ENCODE measurements around the gene RASGRP2.

Gene RASGRP2

GRCh38 chr11:64778223-64778472 lies 34.2 kb upstream of the RASGRP2 start:
- DNase-seq (ENCODE audit: low read depth), result no peak
- in situ Hi-C loops (cut with HindIII; ENCODE audit: low sequenced_read_pairs), result loop anchor here (10.0 kb wide), 1 partner anchor 63 kb away; no protein-coding TSS in a partner anchor

GRCh38 chr11:64777449-64778222 lies 33.7 kb upstream of the RASGRP2 start:
- H3K4me3 ChIP-seq (ENCODE audit: low read depth, low read length), result peak overlapping the region; percentile 64
- no peak for TF ChIP-seq CTCF (IDR thresholded peaks at IDR 0.05; ENCODE audit: low read depth, low read length, missing control alignments)
- peak; percentile 66 for DNase-seq (ENCODE audit: low read depth)
- in situ Hi-C loops (cut with HindIII; ENCODE audit: low sequenced_read_pairs), result loop anchor here (10.0 kb wide), 1 partner anchor 63 kb away; no protein-coding TSS in a partner anchor

More at GRCh38 chr11:64778223-64778472, 34.2 kb upstream of the RASGRP2 start:
- peak overlapping the region; percentile 64 for H3K4me3 ChIP-seq (ENCODE audit: low read depth, low read length)
- no peak for TF ChIP-seq CTCF (IDR thresholded peaks at IDR 0.05; ENCODE audit: low read depth, low read length, missing control alignments)

GRCh38 chr11:64776875-64777274 lies 32.9 kb upstream of the RASGRP2 start:
- no peak for TF ChIP-seq CTCF (IDR thresholded peaks at IDR 0.05; ENCODE audit: low read depth, low read length, missing control alignments)
- no peak for DNase-seq (ENCODE audit: low read depth)
- peak overlapping the region; percentile 64 for H3K4me3 ChIP-seq (ENCODE audit: low read depth, low read length)
- in situ Hi-C loops (cut with HindIII; ENCODE audit: low sequenced_read_pairs), result loop anchor here (10.0 kb wide), 1 partner anchor 62 kb away; no protein-coding TSS in a partner anchor

- in situ Hi-C loops (cut with HindIII; ENCODE audit: low sequenced_read_pairs), result loop anchor here (10.0 kb wide), 1 partner anchor 62 kb away; no protein-coding TSS in a partner anchor
- H3K4me3 ChIP-seq (ENCODE audit: low read depth, low read length), result peak overlapping the region; percentile 64
- no peak for TF ChIP-seq CTCF (IDR thresholded peaks at IDR 0.05; ENCODE audit: low read depth, low read length, missing control alignments)
- DNase-seq (ENCODE audit: low read depth), result no peak
Measured at GRCh38 chr11:64776425-64776824, 32.5 kb upstream of the RASGRP2 start.

GRCh38 chr11:64774144-64774543 lies 30.2 kb upstream of the RASGRP2 start:
- TF ChIP-seq CTCF (IDR thresholded peaks at IDR 0.05; ENCODE audit: low read depth, low read length, missing control alignments), result no peak
- no peak for DNase-seq (ENCODE audit: low read depth)
- H3K4me3 ChIP-seq (ENCODE audit: low read depth, low read length), result no peak overlapping the region
- in situ Hi-C loops (cut with HindIII; ENCODE audit: low sequenced_read_pairs), result loop anchor here (10.0 to 25.0 kb wide), 2 partner anchors 59 to 88 kb away; no protein-coding TSS in a partner anchor

GRCh38 chr11:64772303-64773018 lies 28.5 kb upstream of the RASGRP2 start:
- TF ChIP-seq CTCF (IDR thresholded peaks at IDR 0.05; ENCODE audit: low read depth, low read length, missing control alignments), result no peak
- no peak for DNase-seq (ENCODE audit: low read depth)
- H3K4me3 ChIP-seq (ENCODE audit: low read depth, low read length), result no peak overlapping the region
- in situ Hi-C loops (cut with HindIII; ENCODE audit: low sequenced_read_pairs), result loop anchor here (10.0 to 25.0 kb wide), 2 partner anchors 58 to 90 kb away; no protein-coding TSS in a partner anchor

Measured in astrocyte of the cerebellum (primary cell).